DND-41 (cell line): ENCODE results near the gene GOLGA3.
"Not testable (repeated sequence)": the region's sequence is repeated elsewhere in the genome, so short reads cannot be mapped to it uniquely, and the experiment has no call there.

ENCODE experiments used
- ATAC-seq: fragments of 200-7000 bp; cut with Tn5 transposase; 3 replicates; pipeline ENCODE4 v1.9.1; 2021; ENCODE audit warnings: low read depth; ENCODE audit not compliant: insufficient read depth
- DNase-seq: peaks from one replicate; pipeline ENCODE4 v3.0.0-alpha.2; 2020
- H2AFZ ChIP-seq: 2 replicates; pipeline ENCODE4 v1.6.0; 2012; ENCODE audit warnings: low read depth, low read length
- H3K27ac ChIP-seq: 2 replicates; pipeline ENCODE4 v1.5.1; 2012; ENCODE audit warnings: low read length, inconsistent platforms
- H3K27me3 ChIP-seq: fragments of 200-600 bp; sonication (generic); 2 replicates; pipeline ENCODE4 v1.6.0; 2012; ENCODE audit warnings: low read length, mild to moderate bottlenecking, inconsistent platforms; ENCODE audit not compliant: insufficient read depth, poor library complexity
- H3K36me3 ChIP-seq: 2 replicates; pipeline ENCODE4 v1.5.1; 2012; ENCODE audit warnings: low read length, inconsistent platforms; ENCODE audit not compliant: insufficient read depth
- H3K4me1 ChIP-seq: 2 replicates; pipeline ENCODE4 v1.5.1; 2012; ENCODE audit warnings: mild to moderate bottlenecking, low read length; ENCODE audit not compliant: insufficient read depth
- H3K4me2 ChIP-seq: 2 replicates; pipeline ENCODE4 v1.6.0; 2012; ENCODE audit warnings: mild to moderate bottlenecking, moderate library complexity, low read length, inconsistent platforms; ENCODE audit not compliant: insufficient read depth
- H3K4me3 ChIP-seq, 2 experiments: fragments of 200-600 bp in 1 of 2; shearing (Covaris generic) in 1 of 2; 2 replicates each; pipeline ENCODE4 v1.5.1; 2012 to 2016; ENCODE audit warnings: inconsistent platforms in 2 of 2, low read length in 2 of 2, mild to moderate bottlenecking in 2 of 2, low read depth in 1 of 2, moderate library complexity in 1 of 2
- H3K79me2 ChIP-seq: 2 replicates; pipeline ENCODE4 v1.6.0; 2012; ENCODE audit warnings: low read length, inconsistent platforms; ENCODE audit not compliant: insufficient read depth
- H3K9ac ChIP-seq: 2 replicates; pipeline ENCODE4 v1.6.0; 2012; ENCODE audit warnings: low read depth, mild to moderate bottlenecking, inconsistent platforms, low read length, moderate library complexity
- H3K9me3 ChIP-seq: 2 replicates; pipeline ENCODE4 v1.5.1; 2012; ENCODE audit warnings: low read length, moderate library complexity, mild to moderate bottlenecking, inconsistent platforms; ENCODE audit not compliant: insufficient read depth, severe bottlenecking
- H4K20me1 ChIP-seq: 2 replicates; pipeline ENCODE4 v1.6.0; 2012; ENCODE audit warnings: low read length; ENCODE audit not compliant: insufficient read depth
- EZH2 ChIP-seq: IDR thresholded peaks from 3 replicates; pipeline ENCODE4 v1.6.1; 2012; ENCODE audit warnings: borderline replicate concordance, low read depth, mild to moderate bottlenecking, moderate library complexity, low read length, inconsistent platforms; ENCODE audit not compliant: severe bottlenecking
- TF ChIP-seq, protein P1 (sequence below): IDR thresholded peaks from 2 replicates; pipeline ENCODE4 v1.5.1; 2012; ENCODE audit warnings: borderline replicate concordance, low read length, moderate library complexity, mild to moderate bottlenecking; ENCODE audit not compliant: poor library complexity, severe bottlenecking; ENCODE audit errors: extremely low read depth

GOLGA3 gene, protein sequence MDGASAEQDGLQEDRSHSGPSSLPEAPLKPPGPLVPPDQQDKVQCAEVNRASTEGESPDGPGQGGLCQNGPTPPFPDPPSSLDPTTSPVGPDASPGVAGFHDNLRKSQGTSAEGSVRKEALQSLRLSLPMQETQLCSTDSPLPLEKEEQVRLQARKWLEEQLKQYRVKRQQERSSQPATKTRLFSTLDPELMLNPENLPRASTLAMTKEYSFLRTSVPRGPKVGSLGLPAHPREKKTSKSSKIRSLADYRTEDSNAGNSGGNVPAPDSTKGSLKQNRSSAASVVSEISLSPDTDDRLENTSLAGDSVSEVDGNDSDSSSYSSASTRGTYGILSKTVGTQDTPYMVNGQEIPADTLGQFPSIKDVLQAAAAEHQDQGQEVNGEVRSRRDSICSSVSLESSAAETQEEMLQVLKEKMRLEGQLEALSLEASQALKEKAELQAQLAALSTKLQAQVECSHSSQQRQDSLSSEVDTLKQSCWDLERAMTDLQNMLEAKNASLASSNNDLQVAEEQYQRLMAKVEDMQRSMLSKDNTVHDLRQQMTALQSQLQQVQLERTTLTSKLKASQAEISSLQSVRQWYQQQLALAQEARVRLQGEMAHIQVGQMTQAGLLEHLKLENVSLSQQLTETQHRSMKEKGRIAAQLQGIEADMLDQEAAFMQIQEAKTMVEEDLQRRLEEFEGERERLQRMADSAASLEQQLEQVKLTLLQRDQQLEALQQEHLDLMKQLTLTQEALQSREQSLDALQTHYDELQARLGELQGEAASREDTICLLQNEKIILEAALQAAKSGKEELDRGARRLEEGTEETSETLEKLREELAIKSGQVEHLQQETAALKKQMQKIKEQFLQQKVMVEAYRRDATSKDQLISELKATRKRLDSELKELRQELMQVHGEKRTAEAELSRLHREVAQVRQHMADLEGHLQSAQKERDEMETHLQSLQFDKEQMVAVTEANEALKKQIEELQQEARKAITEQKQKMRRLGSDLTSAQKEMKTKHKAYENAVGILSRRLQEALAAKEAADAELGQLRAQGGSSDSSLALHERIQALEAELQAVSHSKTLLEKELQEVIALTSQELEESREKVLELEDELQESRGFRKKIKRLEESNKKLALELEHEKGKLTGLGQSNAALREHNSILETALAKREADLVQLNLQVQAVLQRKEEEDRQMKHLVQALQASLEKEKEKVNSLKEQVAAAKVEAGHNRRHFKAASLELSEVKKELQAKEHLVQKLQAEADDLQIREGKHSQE (N-terminal part only)

DNA sequence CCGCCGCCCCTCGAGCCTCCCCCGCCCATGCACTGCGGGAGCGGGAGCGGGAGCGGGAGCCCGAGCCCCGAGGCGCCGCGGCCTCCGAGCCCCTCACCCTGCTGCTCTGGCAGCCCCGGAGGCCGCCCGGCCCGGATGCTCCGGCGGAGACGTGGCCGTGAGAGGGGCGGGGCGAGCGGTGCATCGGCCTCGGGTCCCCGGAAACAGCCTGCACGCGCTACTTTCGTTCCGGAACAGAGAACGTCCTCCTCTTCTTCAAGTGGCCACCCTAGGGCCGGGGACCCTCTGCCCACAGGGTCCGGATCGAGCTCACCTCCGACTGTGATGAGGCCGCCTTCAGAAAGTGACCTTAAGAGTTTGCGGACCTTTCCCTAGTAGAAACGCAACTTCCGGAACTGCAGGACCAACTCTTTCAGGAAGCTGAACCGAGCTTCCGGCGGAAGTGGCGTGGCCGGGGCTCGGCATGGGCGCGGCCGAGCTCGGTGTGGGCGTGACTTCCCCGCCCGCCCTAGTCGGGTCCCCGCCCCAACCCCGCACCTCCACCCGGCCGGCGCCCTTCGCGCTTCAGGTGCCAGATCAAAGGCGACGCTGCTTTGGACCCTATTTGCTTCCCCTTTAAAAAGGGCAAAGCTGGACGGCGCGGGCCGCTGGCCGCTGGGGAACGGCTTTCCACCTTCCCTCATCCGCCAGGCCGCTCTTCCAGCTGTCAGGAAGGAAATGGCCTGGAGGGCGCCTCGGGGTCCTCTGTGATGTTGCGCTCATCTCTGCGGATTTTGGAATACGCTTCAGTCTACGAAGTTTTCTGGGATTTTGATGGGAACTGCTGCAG is at the start of gene GOLGA3:
Gene GOLGA3 (minus strand): TSS at position 164 of the 829 bp plus-strand sequence. CDS start 6,741 bp downstream, outside the sequence.
- peak within 1 kb of the TSS; percentile 84 for H3K4me2 ChIP-seq
- H3K4me1 ChIP-seq: peaks cover 27% of the 10 kb centered on the region
- H3K27me3 ChIP-seq: no peaks in the 10 kb centered on the region
- ATAC-seq (peak; percentile 95), DNase-seq (peak; percentile 92)
- peak within 1 kb of the TSS; percentile 97 for H2AFZ ChIP-seq
- peak within 1 kb of the TSS; percentile 81 to 93; a peak in 3 of 4 replicates for H3K4me3 ChIP-seq
- TF ChIP-seq, protein P1, sequence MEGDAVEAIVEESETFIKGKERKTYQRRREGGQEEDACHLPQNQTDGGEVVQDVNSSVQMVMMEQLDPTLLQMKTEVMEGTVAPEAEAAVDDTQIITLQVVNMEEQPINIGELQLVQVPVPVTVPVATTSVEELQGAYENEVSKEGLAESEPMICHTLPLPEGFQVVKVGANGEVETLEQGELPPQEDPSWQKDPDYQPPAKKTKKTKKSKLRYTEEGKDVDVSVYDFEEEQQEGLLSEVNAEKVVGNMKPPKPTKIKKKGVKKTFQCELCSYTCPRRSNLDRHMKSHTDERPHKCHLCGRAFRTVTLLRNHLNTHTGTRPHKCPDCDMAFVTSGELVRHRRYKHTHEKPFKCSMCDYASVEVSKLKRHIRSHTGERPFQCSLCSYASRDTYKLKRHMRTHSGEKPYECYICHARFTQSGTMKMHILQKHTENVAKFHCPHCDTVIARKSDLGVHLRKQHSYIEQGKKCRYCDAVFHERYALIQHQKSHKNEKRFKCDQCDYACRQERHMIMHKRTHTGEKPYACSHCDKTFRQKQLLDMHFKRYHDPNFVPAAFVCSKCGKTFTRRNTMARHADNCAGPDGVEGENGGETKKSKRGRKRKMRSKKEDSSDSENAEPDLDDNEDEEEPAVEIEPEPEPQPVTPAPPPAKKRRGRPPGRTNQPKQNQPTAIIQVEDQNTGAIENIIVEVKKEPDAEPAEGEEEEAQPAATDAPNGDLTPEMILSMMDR: no peak
- TF ChIP-seq EZH2: no peak
- H3K79me2 ChIP-seq: peaks cover 46% of the 10 kb centered on the region
- H3K27ac ChIP-seq: peak within 1 kb of the TSS; percentile 99
- H3K9ac ChIP-seq: peak within 1 kb of the TSS; percentile 73
- peaks cover 15% of the 10 kb centered on the region for H4K20me1 ChIP-seq
- peaks cover 37% of the 10 kb centered on the region for H3K36me3 ChIP-seq
- H3K9me3 ChIP-seq: peaks cover 4% of the 10 kb centered on the region

DNA sequence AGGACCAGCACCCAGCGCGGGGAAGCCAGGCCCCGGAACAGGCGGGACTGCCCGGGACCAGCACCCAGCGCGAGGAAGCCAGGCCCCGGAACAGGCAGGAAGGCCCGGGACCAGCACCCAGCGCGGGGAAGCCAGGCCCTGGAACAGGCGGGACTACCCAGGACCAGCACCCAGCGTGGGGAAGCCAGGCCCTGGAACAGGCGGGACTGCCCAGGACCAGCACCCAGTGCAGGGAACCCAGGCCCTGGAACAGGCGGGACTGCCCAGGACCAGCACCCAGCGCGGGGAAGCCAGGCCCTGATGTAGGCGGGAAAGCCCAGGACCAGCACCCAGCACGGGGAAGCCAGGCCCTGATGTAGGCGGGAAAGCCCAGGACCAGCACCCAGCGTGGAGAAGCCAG is 46.0 kb upstream of the GOLGA3 start:
- H3K4me2 ChIP-seq, H4K20me1 ChIP-seq, H2AFZ ChIP-seq, H3K27me3 ChIP-seq, H3K27ac ChIP-seq, H3K4me3 ChIP-seq, H3K79me2 ChIP-seq, H3K4me1 ChIP-seq, DNase-seq, H3K9ac ChIP-seq, ATAC-seq, H3K9me3 ChIP-seq: not testable (repeated sequence)
- peaks cover 51% of the 10 kb centered on the region for H3K36me3 ChIP-seq

DNA sequence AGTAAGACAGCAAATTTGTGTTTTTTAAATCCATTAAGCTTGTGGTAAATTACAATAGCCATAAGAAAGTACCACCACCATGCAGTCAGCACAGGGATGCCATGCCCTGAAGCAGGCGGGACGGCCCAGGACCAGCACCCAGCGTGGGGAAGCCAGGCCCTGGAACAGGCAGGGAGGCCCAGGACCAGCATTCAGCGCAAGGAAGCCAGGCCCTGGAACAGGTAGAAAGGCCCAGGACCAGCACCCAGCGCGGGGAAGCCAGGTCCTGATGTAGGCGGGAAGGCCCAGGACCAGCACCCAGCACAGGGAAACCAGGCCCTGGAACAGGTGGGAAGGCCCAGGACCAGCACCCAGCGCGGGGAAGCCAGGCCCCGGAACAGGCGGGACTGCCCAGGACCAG is 45.5 kb upstream of the GOLGA3 start:
- Histone ChIP-seq H3K9ac (no peak overlapping the region), H3K9me3 (no peaks in the 10 kb centered on the region), H3K79me2 (no peaks in the 10 kb centered on the region), H2AFZ (no peak overlapping the region), H3K4me1 (no peaks in the 10 kb centered on the region), H3K27ac (no peak overlapping the region), H3K36me3 (peaks cover 55% of the 10 kb centered on the region), H3K4me2 (no peak overlapping the region), H4K20me1 (peaks cover 2% of the 10 kb centered on the region; the same call in 1 of the 2 replicates), H3K27me3 (no peaks in the 10 kb centered on the region), H3K4me3 (no peak overlapping the region)
- DNase-seq (no peak), ATAC-seq (no peak)
- TF ChIP-seq, protein P1: no peak
- TF ChIP-seq EZH2: no peak
